VCaP (cell line): ENCODE data around the gene KIRREL2.

Experiments
- H3K27ac ChIP-seq: fragments of 450-650 bp; 2 replicates; pipeline ENCODE4 v1.5.1; 2017
- CTCF ChIP-seq: fragments of 450-650 bp; conservative IDR thresholded peaks from 2 replicates; pipeline ENCODE4 v1.5.1; 2017; ENCODE audit warnings: mild to moderate bottlenecking, moderate library complexity

Gene KIRREL2

GRCh38 chr19:35816846-35817245, 39.9 kb upstream of the KIRREL2 start:
- H3K27ac ChIP-seq: no peak overlapping the region
- no peak for TF ChIP-seq CTCF

- TF ChIP-seq CTCF: no peak
- H3K27ac ChIP-seq: no peak overlapping the region
Measured at GRCh38 chr19:35818445-35818844, 38.3 kb upstream of the KIRREL2 start.

GRCh38 chr19:35822579-35822978, 34.1 kb upstream of the KIRREL2 start:
- H3K27ac ChIP-seq: no peak overlapping the region
- no peak for TF ChIP-seq CTCF

GRCh38 chr19:35824150-35824549, 32.6 kb upstream of the KIRREL2 start:
- no peak overlapping the region for H3K27ac ChIP-seq
- TF ChIP-seq CTCF: no peak

GRCh38 chr19:35828692-35829301, 27.9 kb upstream of the KIRREL2 start:
- no peak for TF ChIP-seq CTCF
- no peak overlapping the region for H3K27ac ChIP-seq

GRCh38 chr19:35830986-35831385, 25.7 kb upstream of the KIRREL2 start:
- no peak for TF ChIP-seq CTCF
- H3K27ac ChIP-seq: no peak overlapping the region

GRCh38 chr19:35832054-35832453, 24.7 kb upstream of the KIRREL2 start:
- TF ChIP-seq CTCF: no peak
- H3K27ac ChIP-seq: no peak overlapping the region
